Measurements from ENCODE around the gene ZDHHC11.
"Not testable (repeated sequence)": the region's sequence is repeated elsewhere in the genome, so short reads cannot be mapped to it uniquely, and the experiment has no call there.

The ZDHHC11 gene

DNA sequence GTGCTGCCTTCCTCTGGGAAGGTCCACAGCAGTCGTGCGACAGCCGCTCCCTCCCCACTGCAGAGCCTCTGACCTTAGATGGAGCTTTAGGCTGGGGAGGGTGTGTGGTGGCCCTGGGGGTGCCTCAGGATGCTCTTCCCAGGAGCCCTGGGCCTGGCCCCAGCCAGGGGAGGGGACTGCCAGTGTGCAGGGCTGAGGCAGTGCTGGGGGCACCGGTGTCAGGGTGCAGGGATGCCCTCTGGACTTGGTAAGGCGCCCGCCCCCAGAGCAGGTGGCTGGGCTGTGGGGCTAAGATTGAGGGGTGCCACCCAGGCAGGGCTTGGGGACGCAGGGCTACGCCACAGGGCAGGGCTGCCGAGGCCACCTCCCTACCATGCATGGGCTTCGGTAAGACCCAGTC is 80.2 kb downstream of the ZDHHC11 start:
- not testable (repeated sequence) for H3K4me3 ChIP-seq (ENCODE audit: low read depth, low read length); DNase-seq (ENCODE audit: low read depth)

DNA sequence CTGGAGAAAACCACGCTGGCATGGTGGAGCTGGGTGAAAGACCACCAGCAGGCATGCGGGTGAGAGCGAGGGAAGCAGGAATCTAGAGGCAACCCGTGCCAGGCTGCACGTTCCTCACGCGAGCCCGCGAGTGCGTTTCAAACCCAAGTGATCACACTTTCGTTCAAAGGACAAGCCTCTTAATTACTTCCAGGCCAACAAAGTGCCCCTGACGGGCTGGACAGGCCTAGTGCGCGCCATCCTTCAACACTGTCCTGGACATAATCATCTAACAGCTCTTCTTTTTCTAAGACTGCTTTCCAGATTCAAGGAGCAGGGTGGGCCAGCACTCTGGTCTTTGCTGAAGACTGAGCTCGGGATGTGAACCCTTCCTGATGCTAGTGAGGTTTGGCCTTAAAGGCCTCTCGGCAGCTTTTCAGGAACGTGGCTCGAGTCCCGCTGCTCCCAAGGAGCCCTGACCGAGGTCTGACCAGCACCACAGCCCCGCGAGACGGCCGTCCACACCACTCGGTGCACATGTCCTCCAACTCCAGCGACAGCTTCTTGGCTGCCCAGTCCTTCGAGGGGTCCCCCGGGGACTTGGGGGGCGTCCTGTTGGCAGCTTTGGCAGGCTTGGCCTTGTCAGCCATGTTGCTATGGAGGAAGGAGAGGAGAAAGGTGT is 81.2 kb downstream of the ZDHHC11 start:
- DNase-seq (ENCODE audit: low read depth); H3K4me3 ChIP-seq (ENCODE audit: low read depth, low read length): not testable (repeated sequence)

DNA sequence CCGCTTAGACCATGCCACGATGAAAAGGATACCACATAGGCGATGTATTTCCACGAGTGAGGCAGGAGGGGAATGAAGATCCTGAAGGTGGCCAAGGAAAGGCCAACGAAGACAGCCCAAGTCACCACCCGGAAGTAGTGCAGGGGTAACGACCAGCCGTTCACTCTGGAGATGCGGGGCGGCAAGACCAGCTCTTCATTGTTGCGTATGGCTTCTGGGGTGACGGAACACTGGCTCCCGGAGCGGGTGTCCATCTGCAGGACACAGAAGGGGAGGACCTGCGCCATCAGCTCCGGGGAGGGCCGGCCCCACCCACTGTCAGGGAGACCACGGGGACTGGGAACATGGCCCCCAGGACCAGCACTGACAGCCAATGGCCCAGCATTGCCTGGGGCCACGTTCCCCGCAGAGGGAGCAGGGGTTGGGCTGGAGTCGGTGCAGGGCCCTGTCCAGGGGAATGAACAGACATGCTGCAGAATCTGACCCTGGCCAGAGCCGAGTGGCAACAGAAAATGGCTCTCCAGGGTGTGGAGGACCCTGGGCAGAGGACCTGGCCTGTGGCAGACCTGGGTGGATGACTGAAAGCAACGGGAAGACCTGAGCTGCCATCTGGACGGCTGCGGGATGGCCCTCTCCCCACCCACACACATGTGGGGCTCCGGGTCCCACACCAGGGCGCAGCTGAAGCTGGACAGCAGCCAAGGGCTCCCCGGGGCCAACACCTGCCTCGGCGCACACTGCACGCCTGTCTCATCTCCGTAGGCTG is 83.9 kb downstream of the ZDHHC11 start:
- TF ChIP-seq, protein P1, sequence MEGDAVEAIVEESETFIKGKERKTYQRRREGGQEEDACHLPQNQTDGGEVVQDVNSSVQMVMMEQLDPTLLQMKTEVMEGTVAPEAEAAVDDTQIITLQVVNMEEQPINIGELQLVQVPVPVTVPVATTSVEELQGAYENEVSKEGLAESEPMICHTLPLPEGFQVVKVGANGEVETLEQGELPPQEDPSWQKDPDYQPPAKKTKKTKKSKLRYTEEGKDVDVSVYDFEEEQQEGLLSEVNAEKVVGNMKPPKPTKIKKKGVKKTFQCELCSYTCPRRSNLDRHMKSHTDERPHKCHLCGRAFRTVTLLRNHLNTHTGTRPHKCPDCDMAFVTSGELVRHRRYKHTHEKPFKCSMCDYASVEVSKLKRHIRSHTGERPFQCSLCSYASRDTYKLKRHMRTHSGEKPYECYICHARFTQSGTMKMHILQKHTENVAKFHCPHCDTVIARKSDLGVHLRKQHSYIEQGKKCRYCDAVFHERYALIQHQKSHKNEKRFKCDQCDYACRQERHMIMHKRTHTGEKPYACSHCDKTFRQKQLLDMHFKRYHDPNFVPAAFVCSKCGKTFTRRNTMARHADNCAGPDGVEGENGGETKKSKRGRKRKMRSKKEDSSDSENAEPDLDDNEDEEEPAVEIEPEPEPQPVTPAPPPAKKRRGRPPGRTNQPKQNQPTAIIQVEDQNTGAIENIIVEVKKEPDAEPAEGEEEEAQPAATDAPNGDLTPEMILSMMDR (IDR thresholded peaks at IDR 0.05; ENCODE audit: control insufficient read depth, extremely low read depth, insufficient read depth): no peak
- no peak overlapping the region for H3K4me3 ChIP-seq (ENCODE audit: low read depth, low read length)
- no peak for DNase-seq (ENCODE audit: low read depth)

DNA sequence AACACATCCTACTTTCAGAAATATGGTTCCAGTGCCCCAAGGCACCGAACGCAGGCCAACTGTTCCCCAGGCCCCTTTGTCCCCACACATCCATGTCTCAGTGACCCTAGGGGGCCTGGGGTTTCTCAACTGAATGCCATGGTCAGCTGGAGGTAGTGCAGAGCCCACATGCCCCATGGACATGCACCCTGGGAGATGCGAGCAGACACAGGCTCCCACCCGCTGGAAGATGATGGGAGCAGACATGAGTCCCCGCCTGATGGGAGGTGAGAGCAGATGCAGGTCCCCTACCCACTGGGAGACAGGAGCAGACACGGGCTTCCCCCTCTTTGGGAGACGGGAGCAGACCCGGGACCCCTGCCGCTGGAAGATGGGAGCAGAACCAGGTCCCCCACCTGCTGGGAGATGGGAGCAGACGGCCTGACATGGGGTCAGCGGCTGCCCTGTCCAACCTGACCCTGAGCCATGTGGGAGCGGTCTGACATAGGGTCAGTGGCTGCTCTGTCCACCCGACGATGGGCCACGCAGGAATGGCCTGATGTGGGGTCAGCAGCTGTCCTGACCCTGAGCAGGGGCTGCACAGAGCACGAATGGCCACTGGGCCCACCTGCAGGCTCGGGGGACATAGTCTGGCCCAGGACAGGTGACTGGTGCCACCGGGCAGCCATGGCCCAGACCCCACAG is 84.7 kb downstream of the ZDHHC11 start:
- DNase-seq (ENCODE audit: low read depth): no peak
- TF ChIP-seq, protein P1 (IDR thresholded peaks at IDR 0.05; ENCODE audit: control insufficient read depth, extremely low read depth, insufficient read depth): no peak
- H3K4me3 ChIP-seq (ENCODE audit: low read depth, low read length): no peak overlapping the region

DNA sequence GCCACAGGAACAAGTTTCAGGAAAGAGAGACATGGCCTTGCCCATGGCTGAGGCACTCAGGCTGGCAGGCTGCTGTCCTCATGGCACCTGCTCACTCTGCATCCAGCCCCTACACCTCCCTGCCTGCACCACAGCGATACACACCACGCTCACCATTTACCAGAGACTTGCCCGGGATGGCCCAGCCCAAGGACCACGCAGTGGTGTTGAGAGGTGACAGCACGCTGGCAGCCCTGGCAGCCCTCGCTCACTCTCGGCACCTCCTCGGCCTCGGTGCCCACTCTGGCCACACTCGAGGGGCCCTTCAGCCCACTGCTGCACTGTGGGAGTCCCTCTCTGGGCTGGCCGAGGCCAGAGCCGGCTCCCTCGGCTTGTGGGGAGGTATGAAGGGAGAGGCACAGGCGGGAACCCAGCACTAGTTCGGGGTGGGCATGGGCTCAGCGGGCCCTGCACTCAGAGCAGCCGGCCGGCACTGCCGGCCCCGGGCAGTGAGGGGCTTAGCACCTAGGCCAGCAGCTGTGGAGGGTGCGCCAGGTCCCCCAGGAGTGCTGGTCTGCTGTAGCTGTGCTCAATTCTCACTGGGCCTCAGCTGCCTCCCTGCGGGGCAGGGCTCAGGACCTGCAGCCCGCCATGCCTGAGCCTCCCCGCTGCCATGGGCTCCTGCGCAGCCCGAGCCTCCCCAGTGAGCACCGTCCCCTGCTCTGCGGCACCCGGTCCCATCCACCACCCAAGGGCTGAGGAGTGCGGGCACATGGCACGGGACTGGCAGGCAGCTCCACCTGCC is 86.6 kb downstream of the ZDHHC11 start:
- no peak for DNase-seq (ENCODE audit: low read depth)
- H3K4me3 ChIP-seq (ENCODE audit: low read depth, low read length): no peak overlapping the region
- TF ChIP-seq, protein P1 (IDR thresholded peaks at IDR 0.05; ENCODE audit: control insufficient read depth, extremely low read depth, insufficient read depth): no peak

DNA sequence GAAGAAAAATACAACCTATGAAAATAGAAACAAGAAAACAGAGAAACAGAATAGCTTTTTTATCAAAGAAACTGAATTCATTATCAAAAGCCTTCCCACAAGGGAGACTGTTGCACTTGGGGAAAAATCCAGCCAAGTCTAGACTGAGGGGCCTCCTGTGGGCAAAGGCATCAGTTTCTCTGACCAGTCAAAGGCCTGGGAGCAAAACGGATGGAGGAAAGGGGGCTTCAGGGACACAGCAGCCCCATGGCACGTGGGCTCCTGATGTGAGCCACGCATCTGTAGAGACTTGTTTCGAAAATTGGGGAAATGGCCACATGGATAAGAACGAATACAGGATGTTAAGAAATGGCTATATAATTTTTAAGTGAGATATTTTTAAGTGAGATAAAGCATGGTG is 87.4 kb downstream of the ZDHHC11 start:
- no peak for DNase-seq (ENCODE audit: low read depth)
- H3K4me3 ChIP-seq (ENCODE audit: low read depth, low read length): no peak overlapping the region
- TF ChIP-seq, protein P1 (IDR thresholded peaks at IDR 0.05; ENCODE audit: control insufficient read depth, extremely low read depth, insufficient read depth): no peak

DNA sequence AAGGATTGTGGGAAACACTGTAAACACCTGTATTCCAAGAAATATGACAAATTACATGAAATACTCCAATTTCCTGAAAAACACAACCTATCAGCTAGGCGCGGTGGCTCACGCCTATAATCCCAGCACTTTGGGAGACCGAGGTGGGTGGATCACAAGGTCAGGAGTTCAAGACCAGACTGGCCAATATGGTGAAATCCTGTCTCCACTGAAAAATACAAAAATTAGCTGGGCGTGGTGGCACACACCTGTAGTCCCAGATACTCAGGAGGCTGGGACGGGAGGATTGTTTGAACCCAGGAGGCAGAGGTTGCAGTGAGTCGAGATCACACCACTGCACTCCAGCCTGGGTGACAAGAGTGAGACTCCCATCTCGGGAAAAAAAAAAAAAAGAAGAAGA is 87.8 kb downstream of the ZDHHC11 start:
- DNase-seq (ENCODE audit: low read depth); H3K4me3 ChIP-seq (ENCODE audit: low read depth, low read length): not testable (repeated sequence)
